Lower lobe of right lung (tissue), 2 donors: ENCODE measurements around the gene CNP. TPM values are rescaled to one million over a fixed set of nuclear protein-coding genes. Genes with fewer than 3 reads are reported as not detected.

Experiments
- ATAC-seq, 2 donors: fragments of 200-7000 bp; cut with Tn5 transposase; one replicate each; pipeline ENCODE4 v1.9.1; 2020 to 2022; ENCODE audit warnings: mild to moderate bottlenecking in 2 of 2, moderate library complexity in 2 of 2
- DNase-seq: peaks from one replicate; pipeline ENCODE4 v3.0.0-alpha.2; 2020
- H3K27ac ChIP-seq: fragments of 200-600 bp; one replicate; pipeline ENCODE4 v1.8.0; 2022
- H3K27me3 ChIP-seq: fragments of 200-600 bp; one replicate; pipeline ENCODE4 v1.8.0; 2022; ENCODE audit warnings: low read depth
- H3K36me3 ChIP-seq: fragments of 200-600 bp; one replicate; pipeline ENCODE4 v1.8.0; 2022; ENCODE audit warnings: mild to moderate bottlenecking
- H3K4me1 ChIP-seq: fragments of 200-600 bp; one replicate; pipeline ENCODE4 v1.8.0; 2022
- H3K4me3 ChIP-seq: fragments of 200-600 bp; one replicate; pipeline ENCODE4 v1.8.0; 2022; ENCODE audit warnings: mild to moderate bottlenecking
- H3K9me3 ChIP-seq: fragments of 200-600 bp; one replicate; pipeline ENCODE4 v1.8.0; 2022
- intact Hi-C: fragments of 100-400 bp; cut with DNase I; formaldehyde crosslinking; loops from one replicate; pipeline ENCODE4 v1.11.0; 2022
- total RNA-seq: library from RNA; stranded (reverse); fragmentation: NEBNext Ultra II Directional; extraction: Animal tissue kit (Norgen Biotek cat#: 25700); gene quantifications from one replicate; pipeline ENCODE4 v1.2.1, GENCODE V29; 2021
- TF ChIP-seq, protein P1 (sequence below): fragments of 200-600 bp; IDR thresholded peaks from one replicate; pipeline ENCODE4 v1.8.0; 2022; ENCODE audit warnings: antibody characterized with exemption, mild to moderate bottlenecking
- donor health status: DM: no; HTN: yes; CAD: no; lungs with severe emphysema.

The CNP gene
- total RNA-seq, 1 donor from 2014 or later: 46.3 TPM

DNA sequence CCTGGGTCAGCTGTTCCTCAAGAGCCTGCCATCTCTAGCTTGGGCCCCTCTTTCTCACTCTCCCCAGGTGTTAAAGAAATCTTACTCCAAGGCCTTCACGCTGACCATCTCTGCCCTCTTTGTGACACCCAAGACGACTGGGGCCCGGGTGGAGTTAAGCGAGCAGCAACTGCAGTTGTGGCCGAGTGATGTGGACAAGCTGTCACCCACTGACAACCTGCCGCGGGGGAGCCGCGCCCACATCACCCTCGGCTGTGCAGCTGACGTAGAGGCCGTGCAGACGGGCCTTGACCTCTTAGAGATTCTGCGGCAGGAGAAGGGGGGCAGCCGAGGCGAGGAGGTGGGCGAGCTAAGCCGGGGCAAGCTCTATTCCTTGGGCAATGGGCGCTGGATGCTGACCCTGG is 6.8 kb downstream of the CNP start:
- Histone ChIP-seq H3K27ac (peak overlapping the region; percentile 36), H3K4me3 (no peak overlapping the region), H3K4me1 (peaks cover 19% of the 10 kb centered on the region), H3K9me3 (no peaks in the 10 kb centered on the region), H3K27me3 (no peaks in the 10 kb centered on the region), H3K36me3 (peaks cover 80% of the 10 kb centered on the region)
- ATAC-seq (peak in 1 of 2 donors; percentile 16), DNase-seq (no peak)
- intact Hi-C loops: no loop called here
- TF ChIP-seq, protein P1, sequence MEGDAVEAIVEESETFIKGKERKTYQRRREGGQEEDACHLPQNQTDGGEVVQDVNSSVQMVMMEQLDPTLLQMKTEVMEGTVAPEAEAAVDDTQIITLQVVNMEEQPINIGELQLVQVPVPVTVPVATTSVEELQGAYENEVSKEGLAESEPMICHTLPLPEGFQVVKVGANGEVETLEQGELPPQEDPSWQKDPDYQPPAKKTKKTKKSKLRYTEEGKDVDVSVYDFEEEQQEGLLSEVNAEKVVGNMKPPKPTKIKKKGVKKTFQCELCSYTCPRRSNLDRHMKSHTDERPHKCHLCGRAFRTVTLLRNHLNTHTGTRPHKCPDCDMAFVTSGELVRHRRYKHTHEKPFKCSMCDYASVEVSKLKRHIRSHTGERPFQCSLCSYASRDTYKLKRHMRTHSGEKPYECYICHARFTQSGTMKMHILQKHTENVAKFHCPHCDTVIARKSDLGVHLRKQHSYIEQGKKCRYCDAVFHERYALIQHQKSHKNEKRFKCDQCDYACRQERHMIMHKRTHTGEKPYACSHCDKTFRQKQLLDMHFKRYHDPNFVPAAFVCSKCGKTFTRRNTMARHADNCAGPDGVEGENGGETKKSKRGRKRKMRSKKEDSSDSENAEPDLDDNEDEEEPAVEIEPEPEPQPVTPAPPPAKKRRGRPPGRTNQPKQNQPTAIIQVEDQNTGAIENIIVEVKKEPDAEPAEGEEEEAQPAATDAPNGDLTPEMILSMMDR: no peak

DNA sequence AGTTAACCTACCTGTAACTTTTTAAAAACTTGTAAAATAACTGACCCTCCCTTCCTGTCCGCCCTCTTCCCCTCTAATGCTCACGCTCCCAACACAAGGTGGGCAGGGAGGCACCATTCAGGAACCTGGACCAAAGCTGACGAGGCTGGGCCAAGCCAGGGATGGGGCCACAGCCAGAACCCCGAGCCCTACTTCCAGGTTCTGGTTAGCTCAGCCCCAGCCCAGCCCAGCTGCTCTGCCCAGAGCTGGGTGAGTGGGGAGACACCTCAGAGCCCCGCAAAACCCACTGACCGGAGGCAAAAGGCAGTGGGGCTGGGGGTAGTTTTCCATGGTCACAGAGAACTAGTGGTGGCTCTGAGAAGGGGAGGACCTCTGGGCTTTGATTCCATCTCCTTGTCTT is 7.4 kb downstream of the CNP start:
- intact Hi-C loops: no loop called here
- Histone ChIP-seq H3K9me3 (no peaks in the 10 kb centered on the region), H3K4me3 (no peak overlapping the region), H3K36me3 (peaks cover 80% of the 10 kb centered on the region), H3K4me1 (peaks cover 13% of the 10 kb centered on the region), H3K27me3 (no peaks in the 10 kb centered on the region), H3K27ac (no peak overlapping the region)
- TF ChIP-seq, protein P1: no peak
- DNase-seq (no peak), ATAC-seq (no peak)

DNA sequence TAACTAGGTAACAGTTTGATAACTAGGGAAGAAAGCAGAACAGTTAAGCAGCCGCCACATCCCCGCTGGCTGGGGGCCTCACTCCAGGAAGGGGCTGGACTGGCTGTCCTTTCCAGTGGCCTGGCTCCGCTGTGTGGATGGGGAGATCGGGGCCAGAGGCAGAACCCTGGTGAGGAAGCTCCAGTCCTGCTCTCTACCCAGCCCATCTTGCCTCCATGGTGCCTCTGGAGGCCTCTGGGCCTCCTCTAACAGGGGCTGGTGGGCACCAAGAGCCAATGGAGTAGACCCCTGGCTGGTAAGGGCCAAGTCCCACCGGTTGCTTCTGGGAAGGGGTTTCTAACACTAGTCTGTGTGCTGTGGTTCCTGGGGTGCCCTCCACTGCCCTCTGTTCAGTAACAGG is 8.1 kb downstream of the CNP start:
- Histone ChIP-seq H3K4me1 (peaks cover 12% of the 10 kb centered on the region), H3K9me3 (no peaks in the 10 kb centered on the region), H3K27me3 (no peaks in the 10 kb centered on the region), H3K4me3 (no peak overlapping the region), H3K36me3 (peaks cover 79% of the 10 kb centered on the region), H3K27ac (no peak overlapping the region)
- intact Hi-C loops: no loop called here
- TF ChIP-seq, protein P1: no peak
- ATAC-seq (peak in 1 of 2 donors; percentile 3), DNase-seq (no peak)

DNA sequence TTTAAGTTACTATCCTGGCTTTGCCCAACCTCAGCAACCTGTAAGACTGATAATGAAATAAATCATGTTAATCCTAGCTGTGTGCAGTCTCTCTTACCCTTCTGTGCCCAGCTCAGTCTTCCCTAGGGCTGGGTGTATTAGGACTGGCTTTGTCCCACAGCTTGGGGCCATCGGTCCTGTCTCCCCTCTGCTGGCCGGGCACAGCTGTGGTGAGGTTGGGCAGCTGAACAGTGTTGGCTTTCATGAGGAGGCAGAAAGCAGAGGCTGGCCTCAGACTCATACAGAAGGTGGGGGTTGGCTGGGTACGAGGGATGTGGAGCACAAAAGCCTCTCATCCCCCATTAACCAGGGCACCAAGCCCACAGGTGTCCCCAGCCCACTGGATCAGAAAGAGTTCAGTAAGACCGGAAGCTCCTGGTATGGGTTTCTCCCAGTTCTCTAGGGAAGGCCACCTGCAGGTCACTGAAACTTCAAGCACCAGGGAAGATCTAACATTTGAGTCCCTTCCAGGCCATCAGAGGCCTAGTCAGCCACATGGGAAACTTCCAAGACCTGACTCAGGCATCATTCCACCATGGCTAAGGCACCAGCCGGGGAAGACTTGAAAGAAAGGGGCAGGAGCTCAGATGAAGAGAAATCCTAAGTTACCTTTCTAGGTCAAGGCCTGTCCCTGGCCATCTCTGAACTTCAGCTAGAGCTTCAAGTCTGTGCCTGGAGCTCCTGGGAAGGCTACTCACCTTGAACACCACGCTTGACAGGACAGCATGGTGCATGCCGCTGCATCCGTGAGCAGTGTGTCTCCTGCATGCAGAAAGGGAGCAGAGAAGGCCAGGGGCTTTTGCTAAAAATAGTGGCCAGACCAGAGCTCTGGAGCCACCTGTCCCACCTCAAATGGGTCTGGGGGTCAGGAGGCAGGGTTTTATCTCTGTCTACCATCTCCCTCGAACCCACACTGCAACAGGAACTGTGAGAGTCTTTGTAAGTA is 8.8 kb downstream of the CNP start:
- no peaks in the 10 kb centered on the region for H3K9me3 ChIP-seq
- H3K27ac ChIP-seq: no peak overlapping the region
- ATAC-seq (no peak), DNase-seq (peak; percentile 10)
- H3K36me3 ChIP-seq: peaks cover 85% of the 10 kb centered on the region
- no peaks in the 10 kb centered on the region for H3K27me3 ChIP-seq
- intact Hi-C loops: no loop called here
- TF ChIP-seq, protein P1: no peak
- no peak overlapping the region for H3K4me3 ChIP-seq
- peaks cover 12% of the 10 kb centered on the region for H3K4me1 ChIP-seq

- H3K27ac ChIP-seq: no peak overlapping the region
- intact Hi-C loops: no loop called here
- peaks cover 94% of the 10 kb centered on the region for H3K36me3 ChIP-seq
- H3K9me3 ChIP-seq: no peaks in the 10 kb centered on the region
- DNase-seq (peak; percentile 19), ATAC-seq (no peak)
- peaks cover 7% of the 10 kb centered on the region for H3K4me1 ChIP-seq
- H3K4me3 ChIP-seq: no peak overlapping the region
- H3K27me3 ChIP-seq: no peaks in the 10 kb centered on the region
- TF ChIP-seq, protein P1: no peak
Measured at GRCh38 chr17:41976142-41976768, 9.7 kb downstream of the CNP start.
